Measurements from ENCODE around the gene CCDC102B.

Gene CCDC102B

DNA sequence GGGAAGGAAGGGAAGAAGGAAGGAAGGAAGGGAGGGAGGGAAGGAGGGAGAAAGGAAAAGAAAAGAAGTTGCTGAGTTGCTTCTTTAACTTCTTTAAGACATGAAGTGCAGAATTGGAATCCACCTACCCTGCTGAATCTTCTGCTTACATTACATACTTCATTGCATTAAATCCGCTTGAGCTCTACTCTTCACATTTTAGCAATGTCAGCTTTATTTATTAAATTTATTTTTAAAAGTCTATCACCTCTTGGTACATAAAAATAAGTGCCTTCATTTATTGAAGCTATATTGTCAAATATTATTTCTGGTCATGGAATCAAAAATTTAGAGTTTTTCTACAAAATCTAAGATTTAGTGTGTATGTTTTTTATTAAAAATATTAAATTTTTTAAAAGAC, 284.6 kb downstream of the CCDC102B start:
- no peak for DNase-seq (ENCODE audit: low read depth, low spot score)

DNA sequence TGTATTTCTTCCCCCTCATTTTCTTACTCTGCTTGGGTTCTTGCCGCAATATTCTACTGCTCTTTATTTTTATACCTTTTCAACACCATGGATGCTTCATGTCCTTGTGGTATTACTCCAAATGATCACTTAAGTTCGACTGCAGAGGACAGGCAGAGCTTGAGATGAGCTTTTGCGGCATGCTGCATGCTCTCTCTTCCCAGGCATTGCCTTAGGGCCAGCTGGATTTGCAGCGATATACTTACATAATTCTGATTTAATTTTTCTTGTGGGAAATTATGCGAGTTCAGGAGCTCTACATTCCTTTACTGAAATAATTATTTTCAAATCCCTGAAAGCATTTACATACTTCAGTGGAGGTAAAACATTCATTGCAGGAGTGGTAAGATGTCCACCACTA, 288.1 kb downstream of the CCDC102B start:
- DNase-seq (ENCODE audit: low read depth, low spot score): no peak

DNA sequence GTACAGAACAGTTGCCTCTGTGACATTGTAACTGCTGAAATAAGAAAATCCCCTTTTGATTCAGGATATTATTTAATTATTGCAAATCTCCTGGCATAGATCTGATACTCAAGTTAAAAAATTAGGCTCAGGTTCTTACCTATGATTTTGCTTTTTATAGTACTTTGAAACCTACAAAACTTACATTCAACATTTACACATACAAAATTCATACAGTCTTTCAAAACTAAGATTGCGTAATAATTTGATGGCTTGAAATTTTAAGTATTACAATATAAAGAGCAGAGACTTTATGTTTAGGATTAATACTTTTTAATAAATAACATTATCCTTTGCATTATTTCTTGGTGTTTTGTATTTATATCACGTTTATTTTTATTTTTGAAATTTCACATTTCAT, 291.1 kb downstream of the CCDC102B start:
- no peak for DNase-seq (ENCODE audit: low read depth, low spot score)

DNA sequence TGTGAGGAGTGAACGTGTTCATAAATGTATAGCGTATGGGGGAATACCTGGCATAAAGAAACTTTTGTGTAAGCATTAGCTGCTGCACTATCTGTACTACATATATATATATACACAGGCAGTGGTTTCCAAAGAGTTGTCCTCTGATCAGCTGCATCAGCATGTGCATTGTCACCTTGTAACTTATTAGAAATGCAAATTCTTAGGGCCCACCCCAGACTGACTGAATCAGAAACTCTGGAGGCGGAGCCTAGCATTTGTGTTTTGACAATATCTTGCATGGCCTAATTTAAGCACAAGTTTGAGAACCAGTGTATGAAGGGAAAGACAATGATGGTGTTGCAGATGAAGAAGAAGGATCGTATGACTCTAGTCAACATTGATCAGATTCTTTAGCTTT, 299.5 kb downstream of the CCDC102B start:
- no peak for DNase-seq (ENCODE audit: low read depth, low spot score)

GRCh38 chr18:69102959-69103358, 305.1 kb downstream of the CCDC102B start:
- no peak for DNase-seq (ENCODE audit: low read depth, low spot score)

Measured in ELF-1 (cell line).